Measurements from ENCODE around the gene C1QTNF9B.

- TF ChIP-seq CTCF (conservative IDR thresholded peaks at IDR 0.05; ENCODE audit: low read length) (peak; percentile 79), EZH2phosphoT487 (IDR thresholded peaks at IDR 0.05; ENCODE audit: borderline replicate concordance, low read depth, low read length) (no peak)
Observed at GRCh38 chr13:23899555-23899954, 2.3 kb upstream of the C1QTNF9B start.

Measured in OCI-LY7 (cell line).